Endometrial microvascular endothelial cells (primary cell): ENCODE measurements around the gene GSS. TPM values are rescaled to one million over a fixed set of nuclear protein-coding genes. Genes with fewer than 3 reads are reported as not detected.

Experiments used
- in situ Hi-C: cut with HindIII; loops from 2 replicates; pipeline ENCODE4 v1.10.0; 2017; ENCODE audit warnings: low sequenced_read_pairs, low pct_unique_long_range_greater_than_20kb; ENCODE audit errors: inconsistent ontology term
- total RNA-seq: library from RNA; depleted of rRNA; stranded (reverse); fragments of >200 nt; gene quantifications from one replicate; pipeline ENCODE4 v1.2.3, GENCODE V29; 2015; ENCODE audit errors: inconsistent ontology term

GSS gene
- total RNA-seq, 1 donor from 2014 or later = 141 TPM

GRCh38 chr20:34982270-34983088 lies 26.9 kb upstream of the GSS start:
- in situ Hi-C loops = no loop called here

- in situ Hi-C loops = no loop called here
Observed at GRCh38 chr20:34980543-34981233, 25.1 kb upstream of the GSS start.

GRCh38 chr20:34979366-34980153 lies 24.0 kb upstream of the GSS start:
- in situ Hi-C loops = no loop called here

- in situ Hi-C loops = no loop called here
Observed at GRCh38 chr20:34978092-34978744, 22.6 kb upstream of the GSS start.

GRCh38 chr20:34977365-34978091 lies 21.9 kb upstream of the GSS start:
- in situ Hi-C loops = no loop called here

- in situ Hi-C loops = no loop called here
Observed at GRCh38 chr20:34976286-34976685, 20.7 kb upstream of the GSS start.

- in situ Hi-C loops = no loop called here
Observed at GRCh38 chr20:34974246-34974645, 18.6 kb upstream of the GSS start.

GRCh38 chr20:34971561-34972235 lies 16.1 kb upstream of the GSS start:
- in situ Hi-C loops = no loop called here

- in situ Hi-C loops = no loop called here
Observed at GRCh38 chr20:34970846-34971560, 15.4 kb upstream of the GSS start.

- in situ Hi-C loops = no loop called here
Observed at GRCh38 chr20:34970193-34970840, 14.7 kb upstream of the GSS start.

- in situ Hi-C loops = no loop called here
Observed at GRCh38 chr20:34968042-34968775, 12.6 kb upstream of the GSS start.

- in situ Hi-C loops = no loop called here
Observed at GRCh38 chr20:34967421-34967820, 11.8 kb upstream of the GSS start.

- in situ Hi-C loops = no loop called here
Observed at GRCh38 chr20:34965051-34965450, 9.4 kb upstream of the GSS start.

- in situ Hi-C loops = no loop called here
Observed at GRCh38 chr20:34964486-34964885, 8.9 kb upstream of the GSS start.

- in situ Hi-C loops = no loop called here
Observed at GRCh38 chr20:34956751-34957472, 1.3 kb upstream of the GSS start.

GRCh38 chr20:34956041-34956458 lies 444 bp upstream of the GSS start:
- in situ Hi-C loops = no loop called here
